ENCODE measurements around the gene ABCA7.
"Not testable (repeated sequence)": the region's sequence is repeated elsewhere in the genome, so short reads cannot be mapped to it uniquely, and the experiment has no call there.

The ABCA7 gene

GRCh38 chr19:1108291-1109031, 68.6 kb downstream of the ABCA7 start:
- no peak for DNase-seq

DNA sequence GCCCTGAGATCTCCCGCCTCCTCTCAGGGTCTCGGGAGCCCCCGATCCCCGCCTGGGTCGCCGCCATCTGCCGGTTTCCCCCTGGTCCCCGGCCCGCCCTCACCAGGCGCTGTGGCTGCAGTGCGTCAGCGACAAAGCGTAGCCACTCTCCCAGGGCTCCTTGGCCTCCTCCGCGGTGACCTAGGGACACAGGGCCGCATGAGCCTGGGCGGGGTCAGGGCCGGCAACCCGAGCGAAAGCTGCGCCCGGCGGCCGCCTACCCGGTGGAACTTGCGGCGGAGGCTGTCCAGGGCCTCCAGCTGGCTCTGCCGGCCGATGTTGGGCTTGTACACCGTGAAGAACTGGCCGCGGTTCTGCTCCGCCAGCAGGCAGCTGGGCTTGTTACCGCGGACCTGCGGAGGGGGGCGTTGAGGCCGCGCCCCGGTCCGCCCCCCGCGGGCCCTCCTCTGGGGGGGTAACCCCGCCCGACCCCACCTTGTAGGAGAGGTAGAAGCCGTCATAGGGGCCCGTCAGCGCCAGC, 69.2 kb downstream of the ABCA7 start:
- DNase-seq: no peak

GRCh38 chr19:1109697-1110671, 70.1 kb downstream of the ABCA7 start:
- no peak for DNase-seq

GRCh38 chr19:1110809-1111640, 71.1 kb downstream of the ABCA7 start:
- no peak for DNase-seq

DNA sequence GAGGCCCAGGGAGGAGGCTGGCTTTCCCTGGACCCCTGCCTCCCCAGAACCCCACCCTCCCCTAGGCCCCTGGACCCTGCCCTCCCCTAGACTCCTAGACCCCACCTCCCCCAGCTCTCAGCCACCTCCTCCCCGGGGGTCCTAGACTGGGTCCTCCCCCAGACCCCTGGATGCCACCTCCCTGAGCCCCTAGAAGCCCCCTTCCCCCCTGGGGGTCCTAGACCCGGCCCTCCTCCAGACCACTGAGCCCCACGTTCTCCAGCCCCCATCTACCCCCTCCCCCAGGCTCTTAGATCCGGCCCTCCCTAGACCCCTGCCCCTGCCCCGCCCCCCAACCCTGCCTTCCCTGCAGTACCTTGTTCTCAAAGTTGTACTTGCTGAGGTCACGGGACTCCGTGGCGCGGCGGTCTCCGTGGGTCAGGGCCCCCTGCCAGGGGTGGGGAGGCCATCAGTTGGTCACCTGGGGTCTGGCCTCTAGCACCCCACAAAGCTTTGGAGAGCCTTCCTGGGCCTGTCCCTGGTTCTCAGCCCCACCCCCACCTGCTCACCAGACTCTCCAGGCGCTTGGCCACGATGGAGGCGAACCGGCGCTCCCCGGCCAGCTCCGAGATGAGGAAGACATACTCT, 71.8 kb downstream of the ABCA7 start:
- DNase-seq: no peak

- DNase-seq: no peak
Measured at GRCh38 chr19:1112268-1113029, 72.5 kb downstream of the ABCA7 start.

DNA sequence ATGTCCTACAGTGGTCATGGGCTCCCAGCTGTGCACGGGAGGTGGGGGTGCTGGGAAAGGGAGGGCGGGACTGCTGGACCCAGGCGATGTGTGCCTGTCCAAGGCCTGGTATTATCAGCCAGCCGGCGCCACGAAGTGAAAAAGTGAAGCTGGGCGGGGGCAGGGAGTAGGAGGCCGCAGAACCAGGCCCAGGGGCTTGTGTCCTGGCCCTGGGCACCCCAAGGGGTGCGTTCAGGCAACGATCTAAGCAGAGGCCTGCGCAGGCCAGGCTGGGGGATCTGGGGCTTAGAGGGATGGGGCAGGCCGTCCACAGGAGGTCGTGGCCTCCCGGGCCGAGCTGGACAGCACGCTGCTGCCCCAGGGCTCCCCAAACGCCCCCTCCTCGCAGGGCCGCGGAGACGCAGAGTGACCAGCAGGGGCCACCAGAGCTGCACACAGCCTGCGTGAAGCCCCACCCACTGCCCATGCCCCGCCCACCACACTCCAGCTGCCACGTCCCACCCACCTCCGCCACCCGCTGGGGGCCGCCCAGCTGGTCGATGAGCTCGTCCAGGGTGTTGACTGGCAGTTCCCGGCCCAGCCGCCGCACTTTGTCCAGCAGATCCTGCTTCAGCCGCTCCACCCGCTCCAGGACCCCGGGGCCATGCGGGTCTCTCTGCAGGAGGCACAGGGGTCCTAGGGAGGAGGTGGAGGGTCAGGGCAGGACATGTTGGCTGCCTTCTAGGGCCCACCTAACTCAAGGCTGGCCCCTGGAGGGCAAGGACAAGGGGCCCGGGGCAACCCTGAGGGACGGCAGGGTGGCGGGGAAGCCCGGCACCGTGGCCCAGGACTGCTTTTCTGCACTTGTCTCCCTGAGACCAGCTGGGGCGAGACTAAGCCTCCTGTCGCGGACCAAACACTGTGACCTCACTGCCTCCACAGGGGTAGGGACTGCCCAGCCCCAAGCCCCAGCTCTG, 73.4 kb downstream of the ABCA7 start:
- DNase-seq: peak; percentile 92

DNA sequence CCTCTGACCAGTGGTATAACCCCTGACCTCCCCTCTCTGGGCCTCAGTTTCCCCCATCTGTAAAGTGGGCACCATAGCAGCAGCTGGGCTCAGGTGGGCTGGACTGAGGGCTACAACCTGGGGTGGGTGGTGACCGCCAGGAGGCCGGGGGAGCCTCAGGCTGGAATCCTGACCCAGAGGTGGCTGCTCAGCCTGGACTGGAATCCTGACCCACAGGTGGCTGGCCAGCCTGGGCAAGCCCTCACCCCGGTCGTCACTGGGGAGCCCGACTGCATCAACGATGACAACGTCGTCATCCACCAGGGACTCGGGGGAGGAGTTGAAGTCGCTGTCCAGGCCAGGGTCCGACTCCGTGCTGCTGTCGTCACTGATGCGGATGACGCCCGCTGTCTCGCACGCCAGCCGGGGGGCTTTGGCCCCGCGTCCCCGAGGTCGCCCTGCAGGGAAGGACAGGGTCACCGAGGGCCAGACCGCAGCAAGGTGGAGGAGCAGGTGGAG, 74.1 kb downstream of the ABCA7 start:
- no peak for DNase-seq

- not testable (repeated sequence) for DNase-seq
Measured at GRCh38 chr19:1114728-1115127, 74.8 kb downstream of the ABCA7 start.
